HG03342 (cell line): ENCODE measurements around the gene ZNF653.
"Not testable (repeated sequence)": the region's sequence is repeated elsewhere in the genome, so short reads cannot be mapped to it uniquely, and the experiment has no call there.

Source experiments
- ATAC-seq: cut with Tn5 transposase; IDR thresholded peaks from one replicate; pipeline ENCODE4 v1.9.1; 2021; ENCODE audit warnings: mild to moderate bottlenecking, moderate library complexity; ENCODE audit not compliant: unreplicated experiment

Gene ZNF653

GRCh38 chr19:11483366-11484111, 22.1 kb downstream of the ZNF653 start:
- no peak for ATAC-seq

- peak; percentile 50 for ATAC-seq
Measured at GRCh38 chr19:11482384-11483050, 23.1 kb downstream of the ZNF653 start.

DNA sequence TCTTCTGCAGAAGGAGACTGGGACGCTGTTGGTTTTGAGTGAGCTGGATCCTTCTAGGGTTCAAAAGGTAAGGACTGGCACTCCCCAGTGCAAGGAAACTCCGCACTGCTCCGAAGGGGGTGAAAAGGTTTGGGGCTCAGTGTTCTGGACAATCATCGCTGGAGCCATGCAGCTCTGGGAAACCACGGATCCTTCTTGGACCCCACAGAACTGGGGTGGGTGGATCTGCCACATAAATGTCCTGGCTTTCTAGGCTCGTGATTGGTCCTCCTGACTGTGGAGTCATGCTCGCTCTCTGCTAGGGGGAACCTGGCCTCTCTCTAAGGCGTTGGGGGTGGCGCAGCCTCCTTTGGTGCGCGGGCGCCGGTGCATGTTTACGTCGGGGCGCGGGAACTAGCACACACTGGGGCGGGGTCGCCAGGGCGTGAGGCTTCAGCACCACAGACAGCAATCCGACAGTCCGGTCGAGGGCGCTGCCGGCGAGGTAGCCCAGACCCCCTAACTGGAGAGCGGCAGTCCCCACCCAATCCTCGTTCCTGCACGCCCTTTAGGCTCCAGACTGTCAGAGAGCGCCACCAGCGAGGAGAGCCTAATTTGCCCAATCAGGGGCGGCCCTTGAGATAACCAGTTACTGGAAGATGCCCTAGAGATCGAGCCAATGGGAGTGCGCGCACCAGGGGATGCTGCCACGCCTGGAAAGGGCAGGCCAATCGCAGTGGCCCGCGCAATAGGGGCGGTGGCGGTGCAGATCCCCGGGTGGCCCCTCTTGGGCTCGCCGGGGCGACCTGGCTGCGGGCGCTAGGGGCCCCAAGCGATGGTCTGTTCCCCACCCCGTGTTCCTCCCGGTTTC, 23.9 kb downstream of the ZNF653 start:
- ATAC-seq = peak; percentile 44

DNA sequence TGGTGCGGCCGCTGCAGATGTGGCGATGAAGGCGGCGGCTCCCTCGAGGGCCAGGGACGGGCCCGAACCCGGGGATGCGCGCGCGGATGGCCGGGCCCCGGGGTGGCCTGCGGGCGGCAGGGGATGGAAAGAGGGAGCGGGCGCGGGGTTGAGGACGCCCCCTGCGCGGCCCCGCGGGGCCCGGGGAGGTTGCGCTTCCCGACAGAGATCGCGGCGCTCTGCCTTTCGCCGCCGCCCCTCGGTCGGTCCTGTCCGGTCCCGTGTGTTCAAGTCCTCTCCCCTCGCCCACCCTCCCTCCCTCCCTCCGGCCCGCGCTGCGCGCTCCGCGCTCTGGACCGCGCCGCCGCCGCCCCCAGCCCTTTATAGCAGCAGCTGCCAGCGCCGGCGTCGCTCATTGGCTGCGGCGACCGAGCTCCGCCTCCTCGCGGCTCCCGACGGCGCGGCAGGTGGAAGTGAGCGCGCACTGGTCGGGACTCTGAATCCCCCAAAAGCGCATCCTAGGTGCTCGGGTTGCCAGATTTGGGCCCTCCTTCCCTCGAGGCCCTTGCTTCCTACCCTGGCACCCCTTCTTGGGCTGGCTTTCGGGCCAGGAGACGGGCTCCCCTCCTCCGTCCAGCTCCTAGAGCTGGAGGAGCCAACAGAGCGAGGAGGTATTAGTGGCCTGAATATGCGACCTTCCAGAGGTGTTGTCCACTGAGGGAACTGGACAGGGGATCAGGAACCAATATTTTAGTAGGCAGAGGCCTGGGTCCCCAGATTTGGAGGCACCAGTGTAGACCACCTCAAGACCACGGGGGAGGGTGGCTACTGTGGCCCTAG, 24.7 kb downstream of the ZNF653 start, which contains the start of gene ELAVL3:
Gene ELAVL3, minus strand, starts transcription at position 332 of the 819 bp plus-strand sequence. CDS start 438 bp downstream, outside the sequence.
- no peak for ATAC-seq

- ATAC-seq = no peak
Measured at GRCh38 chr19:11479898-11480714, 25.5 kb downstream of the ZNF653 start.

DNA sequence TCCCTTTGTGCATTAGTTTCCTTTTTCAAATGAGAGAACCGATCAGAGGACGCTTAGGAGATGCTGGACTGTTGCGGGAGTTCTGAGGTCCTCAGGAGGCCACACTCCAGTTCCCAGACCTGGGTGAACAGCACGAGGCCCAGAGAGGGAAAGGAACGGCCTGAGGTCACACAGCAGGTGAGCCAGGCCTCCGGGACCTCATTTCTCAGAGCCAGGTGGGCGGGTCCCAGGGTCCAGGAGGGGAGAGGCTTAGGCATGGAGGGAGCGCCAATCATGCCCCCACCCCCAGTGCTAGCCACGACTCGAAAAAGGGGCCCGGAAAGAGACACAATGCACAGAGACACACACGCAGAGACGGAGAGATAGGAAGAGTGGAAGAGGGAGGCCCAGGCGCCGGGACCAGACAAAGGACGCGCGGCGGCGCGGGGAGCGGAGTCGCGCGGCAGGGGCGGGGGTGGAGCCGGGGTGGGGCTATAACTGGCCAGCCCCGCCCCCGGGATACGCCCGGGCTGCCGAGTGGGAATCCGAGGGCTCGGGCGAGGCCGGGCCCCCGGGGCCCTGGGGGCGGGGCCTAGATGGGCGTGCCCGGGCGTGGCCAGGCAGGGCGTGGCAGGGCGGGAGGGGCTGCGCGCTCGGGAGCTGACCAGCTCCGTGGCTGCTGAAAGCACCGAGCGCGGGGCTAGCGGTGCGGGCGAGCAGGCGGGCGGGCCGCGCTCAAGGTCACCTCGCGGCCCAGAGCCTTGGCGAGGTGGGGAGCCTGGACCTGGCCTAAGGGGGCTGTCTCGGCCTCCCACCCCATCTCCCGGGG, 26.3 kb downstream of the ZNF653 start:
- no peak for ATAC-seq

DNA sequence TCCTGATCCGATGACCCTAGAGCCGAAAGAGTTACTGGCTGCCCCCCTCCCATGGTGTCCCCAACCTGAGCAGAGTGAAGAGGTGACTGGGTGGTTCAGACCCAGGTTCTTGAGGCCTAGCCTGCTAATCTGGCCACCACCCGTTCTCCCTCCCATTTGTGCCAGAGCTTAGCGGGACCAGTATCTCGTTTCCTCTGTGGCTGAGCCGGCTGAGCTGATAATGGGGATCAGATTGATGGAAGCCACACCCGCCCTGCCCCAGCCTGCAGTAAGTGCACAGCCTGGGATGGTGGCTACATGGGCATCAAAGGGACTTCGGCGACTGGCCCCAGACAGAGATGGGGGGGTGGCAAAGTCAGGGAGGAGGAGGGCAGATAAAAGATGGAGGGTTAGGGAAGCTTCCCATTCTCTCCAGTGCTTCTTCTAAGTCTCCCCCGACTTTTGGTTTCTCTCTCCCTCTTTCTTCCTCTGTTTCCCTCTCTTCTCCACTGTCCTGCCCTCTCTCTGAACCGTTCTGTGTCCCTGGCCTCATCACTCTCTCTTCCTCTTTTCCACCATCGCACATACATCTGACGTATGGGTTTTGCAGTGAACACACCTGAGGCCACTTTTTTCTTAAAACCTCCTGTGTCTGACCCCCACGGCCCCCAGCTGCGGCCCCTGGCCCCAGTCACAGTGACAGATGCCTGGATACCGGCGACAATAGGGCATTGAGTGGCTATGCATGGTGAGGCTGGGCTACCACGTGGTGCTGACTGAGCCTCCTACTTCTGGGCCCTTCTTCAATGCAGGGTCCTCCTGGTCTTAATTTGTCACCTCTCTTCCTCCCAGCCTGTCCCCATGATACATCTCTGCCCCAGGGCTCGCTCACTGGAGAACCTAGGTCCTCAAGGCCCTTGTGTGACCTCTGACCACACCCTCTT, 27.2 kb downstream of the ZNF653 start:
- no peak for ATAC-seq

- no peak for ATAC-seq
Measured at GRCh38 chr19:11475861-11476260, 29.8 kb downstream of the ZNF653 start.

GRCh38 chr19:11475343-11475742, 30.3 kb downstream of the ZNF653 start:
- ATAC-seq = not testable (repeated sequence)

DNA sequence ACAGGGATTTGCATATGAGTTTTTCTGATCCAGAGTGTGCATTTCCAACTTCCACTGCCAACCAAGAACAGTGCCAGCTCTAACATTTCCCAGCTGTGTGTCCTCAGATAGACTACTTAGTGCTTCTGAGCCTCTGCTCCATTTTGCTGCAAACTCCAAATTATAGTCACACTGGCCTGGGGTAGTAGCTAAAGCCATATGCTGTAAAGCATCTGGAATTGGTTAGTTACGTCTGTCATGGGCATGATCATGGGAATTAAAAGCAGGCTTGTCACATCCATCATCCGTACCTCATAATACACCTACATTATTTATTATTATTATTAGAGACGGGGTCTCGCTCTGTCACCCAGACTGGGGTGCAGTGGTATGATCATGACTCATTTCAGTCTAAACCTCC, 31.9 kb downstream of the ZNF653 start:
- no peak for ATAC-seq

DNA sequence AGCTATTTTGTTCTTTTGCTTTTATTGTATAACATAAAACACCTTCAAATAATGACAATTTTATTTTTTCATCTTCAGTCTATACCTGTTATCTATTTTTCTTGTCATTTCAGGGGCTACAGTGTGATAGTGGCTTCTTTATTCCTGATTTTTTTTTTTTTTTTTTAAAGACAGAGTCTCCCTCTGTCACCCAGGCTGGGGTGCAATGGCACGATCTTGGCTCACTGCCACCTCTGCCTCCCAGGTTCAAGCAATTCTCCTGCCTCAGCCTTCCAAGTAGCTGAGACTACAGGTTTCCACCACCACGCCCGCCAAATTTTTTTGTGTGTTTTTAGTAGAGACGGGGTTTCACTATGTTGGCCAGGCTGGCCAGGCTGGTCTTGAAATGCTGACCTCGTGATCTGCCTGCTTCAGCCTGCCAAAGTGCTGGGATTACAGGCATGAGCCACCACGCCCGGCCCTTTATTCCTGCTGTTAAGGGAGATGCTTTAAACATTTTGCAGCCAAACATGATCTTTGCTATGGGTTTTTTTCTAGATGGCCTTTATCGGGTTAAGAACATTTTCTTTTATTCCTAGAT, 37.3 kb downstream of the ZNF653 start:
- not testable (repeated sequence) for ATAC-seq

GRCh38 chr19:11465600-11465999, 40.0 kb downstream of the ZNF653 start:
- no peak for ATAC-seq

DNA sequence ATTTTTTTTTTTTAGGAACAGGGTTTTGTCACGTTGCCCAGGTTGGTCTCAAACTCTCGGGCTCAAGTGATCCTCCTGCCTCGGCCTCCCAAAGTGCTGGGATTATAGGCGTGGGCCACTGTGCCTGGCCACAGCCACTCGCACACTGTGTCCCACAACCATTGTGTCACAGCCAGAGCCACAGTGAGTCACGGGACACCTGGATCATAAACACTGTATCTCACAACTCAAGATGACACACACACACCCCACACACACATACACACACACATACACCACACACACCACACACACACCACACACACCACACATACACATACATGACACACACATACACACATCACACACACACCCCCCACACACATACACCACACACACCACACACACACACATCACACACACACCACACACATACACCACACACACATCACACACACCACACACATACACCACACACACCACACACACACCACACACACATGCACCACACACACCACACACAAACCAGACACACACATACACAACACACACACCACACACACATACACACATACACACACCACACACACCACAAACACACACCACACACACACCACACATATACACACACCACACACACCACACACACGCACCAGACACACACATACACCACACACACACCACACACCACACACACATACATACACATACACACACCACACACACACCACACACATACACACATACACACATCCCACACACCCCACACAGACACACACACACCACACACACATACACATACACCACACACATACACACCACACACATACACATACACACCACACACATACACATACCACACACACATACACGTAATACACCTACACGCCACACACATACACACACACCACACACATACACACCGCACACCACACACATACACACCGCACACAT, 41.0 kb downstream of the ZNF653 start:
- ATAC-seq = no peak

GRCh38 chr19:11463391-11463790, 42.2 kb downstream of the ZNF653 start:
- no peak for ATAC-seq

GRCh38 chr19:11461453-11461852, 44.2 kb downstream of the ZNF653 start:
- no peak for ATAC-seq

GRCh38 chr19:11460207-11460606, 45.4 kb downstream of the ZNF653 start:
- ATAC-seq = no peak
